Endothelial cell of umbilical vein (primary cell): ENCODE measurements around the gene ROBO4.

Source experiments
- CTCF ChIP-seq, 2 donors: IDR thresholded peaks; 1 replicate in 1 of 2; 2 replicates in 1 of 2; pipeline ENCODE4 v1.5.1; 2011; ENCODE audit warnings: low read length in 2 of 2, mild to moderate bottlenecking in 2 of 2, moderate library complexity in 2 of 2, control low read depth in 1 of 2, inconsistent platforms in 1 of 2, low read depth in 1 of 2; ENCODE audit not compliant: insufficient read depth in 1 of 2; ENCODE audit errors: extremely low read depth in 1 of 2
- EZH2 ChIP-seq: IDR thresholded peaks from 2 replicates; pipeline ENCODE4 v1.6.1; 2012; ENCODE audit warnings: borderline replicate concordance, low read depth, mild to moderate bottlenecking, moderate library complexity, low read length, inconsistent platforms; ENCODE audit not compliant: severe bottlenecking
- FOS ChIP-seq: IDR thresholded peaks from 2 replicates; pipeline ENCODE4 v1.6.1; 2011; ENCODE audit warnings: mild to moderate bottlenecking, low read length, moderate library complexity, borderline replicate concordance; ENCODE audit not compliant: insufficient read depth
- GATA2 ChIP-seq: IDR thresholded peaks from 2 replicates; pipeline ENCODE4 v1.7.0; 2011; ENCODE audit warnings: low read depth, mild to moderate bottlenecking, moderate library complexity, mixed read lengths, low read length; ENCODE audit not compliant: insufficient read length, insufficient read depth
- JUN ChIP-seq: IDR thresholded peaks from 2 replicates; pipeline ENCODE4 v1.6.1; 2011; ENCODE audit warnings: borderline replicate concordance, low read depth; ENCODE audit not compliant: insufficient read length, insufficient read depth
- MAX ChIP-seq: IDR thresholded peaks from 2 replicates; pipeline ENCODE4 v1.6.1; 2011; ENCODE audit not compliant: insufficient read depth, insufficient read length
- MYC ChIP-seq: IDR thresholded peaks from one replicate; pipeline ENCODE4 v1.6.1; 2011; ENCODE audit warnings: mild to moderate bottlenecking, low read depth, low read length
- POLR2A ChIP-seq: IDR thresholded peaks from 2 replicates; pipeline ENCODE4 v1.6.1; 2012; ENCODE audit warnings: low read depth, mild to moderate bottlenecking, control low read depth, low read length
- POLR2AphosphoS5 ChIP-seq: IDR thresholded peaks from 2 replicates; pipeline ENCODE4 v1.6.1; 2012; ENCODE audit warnings: low read depth, mild to moderate bottlenecking, control low read depth, low read length, moderate library complexity; ENCODE audit not compliant: insufficient read depth

GRCh38 chr11:124874571-124875255, 23.0 kb downstream of the ROBO4 start:
- TF ChIP-seq CTCF (IDR thresholded peaks at IDR 0.05; ENCODE audit: extremely low read depth in 1 of 2, insufficient read depth in 1 of 2, low read depth in 1 of 2, low read length in 2 of 2): no peak
- TF ChIP-seq EZH2: no peak
- TF ChIP-seq POLR2AphosphoS5: no peak
- no peak for TF ChIP-seq MAX
- TF ChIP-seq MYC: no peak
- TF ChIP-seq POLR2A: no peak
- TF ChIP-seq JUN: no peak
- no peak for TF ChIP-seq FOS
- no peak for TF ChIP-seq GATA2
